NB4 (cell line): ENCODE data around the gene MYBL2.

Experiments used
- POLR2A ChIP-seq: IDR thresholded peaks from 2 replicates; pipeline ENCODE4 v1.6.1; 2011; ENCODE audit warnings: mild to moderate bottlenecking; ENCODE audit not compliant: insufficient read length; ENCODE audit errors: extremely low read depth
- TF ChIP-seq, protein P1 (sequence below): IDR thresholded peaks from one replicate; pipeline ENCODE4 v1.5.1; 2012; ENCODE audit warnings: low read depth, low read length

DNA sequence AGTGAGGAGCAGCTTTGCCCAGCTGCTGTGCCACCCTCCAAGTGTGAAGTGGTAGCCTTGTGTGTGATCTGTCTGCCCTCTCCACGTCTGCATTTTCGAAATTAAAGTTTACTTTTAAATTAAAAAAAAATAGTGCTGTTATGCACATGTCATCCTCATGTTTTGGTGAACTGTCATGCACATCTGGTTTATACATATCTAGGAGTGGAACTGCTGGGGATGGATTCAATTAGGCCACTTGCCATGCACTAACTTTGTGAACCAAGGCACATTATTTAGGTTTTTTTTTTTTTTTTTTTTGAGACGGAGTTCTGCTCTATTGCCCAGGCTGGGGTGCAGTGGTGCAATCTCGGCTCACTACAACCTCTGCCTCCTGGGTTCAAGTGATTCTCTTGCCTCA, 56.3 kb downstream of the MYBL2 start:
- TF ChIP-seq POLR2A = no peak
- TF ChIP-seq, protein P1, sequence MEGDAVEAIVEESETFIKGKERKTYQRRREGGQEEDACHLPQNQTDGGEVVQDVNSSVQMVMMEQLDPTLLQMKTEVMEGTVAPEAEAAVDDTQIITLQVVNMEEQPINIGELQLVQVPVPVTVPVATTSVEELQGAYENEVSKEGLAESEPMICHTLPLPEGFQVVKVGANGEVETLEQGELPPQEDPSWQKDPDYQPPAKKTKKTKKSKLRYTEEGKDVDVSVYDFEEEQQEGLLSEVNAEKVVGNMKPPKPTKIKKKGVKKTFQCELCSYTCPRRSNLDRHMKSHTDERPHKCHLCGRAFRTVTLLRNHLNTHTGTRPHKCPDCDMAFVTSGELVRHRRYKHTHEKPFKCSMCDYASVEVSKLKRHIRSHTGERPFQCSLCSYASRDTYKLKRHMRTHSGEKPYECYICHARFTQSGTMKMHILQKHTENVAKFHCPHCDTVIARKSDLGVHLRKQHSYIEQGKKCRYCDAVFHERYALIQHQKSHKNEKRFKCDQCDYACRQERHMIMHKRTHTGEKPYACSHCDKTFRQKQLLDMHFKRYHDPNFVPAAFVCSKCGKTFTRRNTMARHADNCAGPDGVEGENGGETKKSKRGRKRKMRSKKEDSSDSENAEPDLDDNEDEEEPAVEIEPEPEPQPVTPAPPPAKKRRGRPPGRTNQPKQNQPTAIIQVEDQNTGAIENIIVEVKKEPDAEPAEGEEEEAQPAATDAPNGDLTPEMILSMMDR = no peak
